ENCODE results near the gene PQBP1.

Gene PQBP1

GRCh38 chrX:48902776-48903175, 5.0 kb downstream of the PQBP1 start:
- no peak for DNase-seq

- no peak for DNase-seq
These were observed 5.6 kb downstream of the PQBP1 start for GRCh38 chrX:48903290-48903689.

- no peak for DNase-seq
These were observed 6.5 kb downstream of the PQBP1 start for GRCh38 chrX:48904180-48904579.

- DNase-seq, result no peak
These were observed 6.9 kb downstream of the PQBP1 start for GRCh38 chrX:48904626-48905025.

- DNase-seq, result no peak
These were observed 7.5 kb downstream of the PQBP1 start for GRCh38 chrX:48905090-48905790.

GRCh38 chrX:48908600-48908999, 10.9 kb downstream of the PQBP1 start:
- DNase-seq, result no peak

GRCh38 chrX:48909703-48910294, 12.1 kb downstream of the PQBP1 start:
- DNase-seq, result no peak

GRCh38 chrX:48910926-48911411, 13.2 kb downstream of the PQBP1 start:
- no peak for DNase-seq

GRCh38 chrX:48911412-48912182, 13.9 kb downstream of the PQBP1 start, which contains the start of gene SLC35A2:
SLC35A2 (minus strand) TSS chrX:48911646; CDS start chrX:48911636, 10 bp downstream.
- peak; percentile 83 for DNase-seq

GRCh38 chrX:48913605-48914366, 16.1 kb downstream of the PQBP1 start:
- no peak for DNase-seq

- no peak for DNase-seq
These were observed 17.1 kb downstream of the PQBP1 start for GRCh38 chrX:48914593-48915493.

GRCh38 chrX:48917139-48918001, 19.6 kb downstream of the PQBP1 start:
- peak; percentile 87 for DNase-seq

- DNase-seq, result no peak
These were observed 20.5 kb downstream of the PQBP1 start for GRCh38 chrX:48918301-48918642.

- peak; percentile 93 for DNase-seq
These were observed 21.1 kb downstream of the PQBP1 start, which contains the start of gene PIM2 for GRCh38 chrX:48918643-48919340. PIM2 (minus strand) TSS chrX:48919024; CDS start chrX:48918834, 190 bp downstream.

GRCh38 chrX:48919360-48919841, 21.7 kb downstream of the PQBP1 start:
- no peak for DNase-seq

GRCh38 chrX:48919947-48920717, 22.4 kb downstream of the PQBP1 start:
- DNase-seq, result no peak

- DNase-seq, result no peak
These were observed 23.0 kb downstream of the PQBP1 start for GRCh38 chrX:48920718-48921104.

- DNase-seq, result no peak
These were observed 26.0 kb downstream of the PQBP1 start for GRCh38 chrX:48923771-48924170.

- DNase-seq, result no peak
These were observed 26.5 kb downstream of the PQBP1 start for GRCh38 chrX:48924270-48924669.

All from NCI-H510A treated with DMSO at 0.1 percent for 48 hours (cell line).